Upper lobe of left lung (tissue), 4 donors: Measurements from ENCODE around the gene MECP2.

ENCODE experiments used
- CTCF ChIP-seq, 6 experiments: fragments of 450-650 bp in 4 of 6; fragments of 200-600 bp in 2 of 6; sonication (generic) in 2 of 6; IDR thresholded peaks; one replicate each; pipeline ENCODE4 v1.5.1; 2016 to 2019; ENCODE audit warnings: antibody characterized with exemption in 6 of 6
- POLR2AphosphoS5 ChIP-seq, 2 donors: sonication (generic); formaldehyde crosslinking; IDR thresholded peaks; one replicate each; pipeline ENCODE4 v1.5.1; 2017; ENCODE audit warnings: antibody characterized with exemption in 2 of 2

DNA sequence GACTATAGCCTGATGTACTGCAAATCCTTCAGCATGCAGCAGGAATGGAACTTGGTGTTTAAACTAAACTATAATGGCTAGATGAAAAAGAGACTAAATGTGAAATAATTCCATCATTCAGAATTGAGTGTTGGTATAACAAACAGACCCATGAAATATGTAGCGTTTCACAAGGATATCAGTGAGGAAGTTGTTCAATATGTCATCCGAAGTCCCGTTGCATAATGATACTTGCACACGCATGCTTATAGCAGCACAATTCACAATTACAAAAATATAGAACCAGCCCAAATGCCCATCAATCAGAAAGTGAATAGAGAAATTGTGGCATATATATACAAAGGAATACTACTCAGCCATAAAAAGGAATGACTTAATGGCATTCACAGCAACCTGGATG is 20.4 kb downstream of the MECP2 start:
- TF ChIP-seq CTCF (IDR thresholded peaks at IDR 0.05), result no peak
- TF ChIP-seq POLR2AphosphoS5 (IDR thresholded peaks at IDR 0.05), result no peak
